HG02981 (cell line): ENCODE data around the gene SDK1.
"Not testable (repeated sequence)": the region's sequence is repeated elsewhere in the genome, so short reads cannot be mapped to it uniquely, and the experiment has no call there.

ENCODE experiments used
- ATAC-seq: cut with Tn5 transposase; IDR thresholded peaks from one replicate; pipeline ENCODE4 v1.9.1; 2021; ENCODE audit warnings: mild to moderate bottlenecking, moderate library complexity; ENCODE audit not compliant: unreplicated experiment

Gene SDK1

DNA sequence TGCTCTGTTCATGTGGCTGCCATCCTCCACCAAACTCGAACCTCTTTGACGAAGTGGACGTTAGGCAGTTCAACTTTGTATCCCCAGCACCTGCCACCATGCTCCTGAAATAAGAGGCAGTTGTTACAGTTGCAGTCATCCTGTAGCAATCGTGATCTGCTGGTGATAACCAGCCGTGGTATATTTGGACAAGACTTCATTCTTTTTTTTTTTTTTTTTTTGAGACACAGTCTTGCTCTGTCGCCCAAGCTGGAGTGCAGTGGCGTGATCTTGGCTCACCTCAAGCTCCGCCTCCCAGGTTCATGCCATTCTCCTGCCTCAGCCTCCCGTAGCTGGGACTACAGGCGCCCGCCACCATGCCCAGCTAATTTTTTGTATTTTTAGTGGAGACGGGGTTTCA lies 640.7 kb downstream of the SDK1 start:
- not testable (repeated sequence) for ATAC-seq

DNA sequence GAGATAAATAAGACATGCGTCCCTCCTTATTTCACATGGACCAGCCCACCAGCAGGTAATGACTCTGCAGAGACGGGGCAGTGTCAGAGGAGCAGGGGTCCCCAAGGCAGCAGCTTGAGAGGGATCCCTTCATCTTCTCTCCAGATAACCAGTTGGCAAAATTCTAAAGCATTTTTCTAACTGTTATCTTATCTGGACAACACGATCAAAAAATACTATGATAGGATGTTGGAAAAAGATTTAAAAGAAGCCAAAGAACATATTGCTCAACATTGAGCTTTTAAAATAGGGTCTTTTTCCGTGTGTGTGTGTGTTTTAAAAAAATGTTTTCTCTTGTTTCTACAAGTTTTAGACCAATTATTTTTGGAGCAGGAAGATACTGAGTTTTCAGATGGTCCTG lies 641.2 kb downstream of the SDK1 start:
- no peak for ATAC-seq

DNA sequence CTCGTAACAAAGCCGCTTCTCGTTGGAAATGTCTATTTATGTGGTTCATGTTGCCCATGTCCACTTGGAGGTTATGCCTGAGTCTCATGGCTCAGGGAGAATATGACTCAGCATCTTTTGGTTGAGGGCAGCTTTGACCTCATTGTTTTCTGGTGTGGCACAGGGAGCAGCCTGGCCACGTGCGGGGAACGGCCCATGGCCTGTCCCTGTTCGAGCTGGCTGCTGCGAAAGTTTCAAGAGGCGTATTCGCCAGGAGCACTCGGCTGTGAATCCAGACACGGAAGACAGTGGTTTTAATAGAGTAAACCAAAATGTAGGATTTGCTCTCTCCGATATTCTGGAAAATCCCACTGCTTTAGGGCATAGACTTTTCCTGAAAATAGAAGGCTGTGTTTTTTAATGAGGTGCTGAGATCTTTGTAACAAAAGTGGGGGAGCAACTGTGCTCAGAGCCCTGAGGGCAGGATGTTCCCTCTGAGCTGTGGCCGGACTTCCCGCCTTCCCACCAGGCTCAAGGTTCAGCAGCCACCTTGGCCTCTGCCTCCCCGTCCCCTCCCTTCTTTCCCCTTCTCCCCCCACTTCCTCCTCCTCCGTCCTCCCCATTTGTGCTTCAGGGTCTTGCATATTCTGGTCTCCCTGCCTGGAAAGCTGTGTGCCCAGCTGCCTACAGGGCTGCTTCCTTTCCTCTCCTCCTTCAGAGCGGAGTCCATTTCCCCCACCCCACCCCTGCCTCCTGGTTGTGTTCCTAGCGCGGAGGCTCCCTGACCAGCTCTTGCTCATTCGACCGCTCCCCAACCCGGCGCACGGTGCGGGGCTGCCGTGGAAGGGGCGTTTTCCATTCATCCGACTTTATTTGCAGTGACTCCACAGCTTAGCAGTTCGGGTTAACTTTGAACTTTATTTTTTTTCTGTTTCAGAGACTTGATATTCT lies 642.0 kb downstream of the SDK1 start:
- no peak for ATAC-seq

DNA sequence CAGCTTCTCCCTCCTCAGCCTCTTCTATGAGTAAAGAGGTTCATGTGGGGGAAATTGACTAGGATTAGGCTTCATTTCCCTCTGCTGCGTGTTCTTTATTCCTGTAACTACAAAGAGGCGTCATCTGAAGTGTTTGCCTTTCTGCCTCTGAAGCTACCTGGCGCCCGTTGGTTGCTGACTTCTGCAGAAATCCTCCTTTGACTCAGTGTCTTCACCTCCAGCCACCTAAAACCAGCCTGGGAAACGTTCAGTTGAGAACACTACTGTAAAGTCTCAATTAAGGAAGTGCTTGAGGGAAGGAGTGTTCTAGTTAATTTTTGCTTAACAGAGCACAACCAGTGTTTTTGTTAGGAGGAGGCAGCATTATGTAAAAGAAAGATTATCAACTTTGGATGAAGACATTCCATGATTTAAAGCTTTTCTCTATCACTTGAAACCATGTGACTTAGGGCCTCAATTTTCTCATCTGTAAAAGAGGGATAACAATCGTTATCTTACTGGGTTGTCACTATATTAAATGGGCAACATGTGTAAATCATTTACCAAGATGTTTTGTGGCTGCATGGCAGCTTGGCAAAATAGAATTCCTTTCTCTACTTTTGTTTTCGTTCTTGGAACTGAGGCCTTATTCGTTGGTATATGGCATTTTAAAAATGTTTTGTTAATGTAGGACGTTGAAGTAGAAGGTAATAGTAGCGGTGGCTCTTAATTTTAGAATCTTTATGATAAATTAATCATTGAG lies 642.9 kb downstream of the SDK1 start:
- no peak for ATAC-seq

DNA sequence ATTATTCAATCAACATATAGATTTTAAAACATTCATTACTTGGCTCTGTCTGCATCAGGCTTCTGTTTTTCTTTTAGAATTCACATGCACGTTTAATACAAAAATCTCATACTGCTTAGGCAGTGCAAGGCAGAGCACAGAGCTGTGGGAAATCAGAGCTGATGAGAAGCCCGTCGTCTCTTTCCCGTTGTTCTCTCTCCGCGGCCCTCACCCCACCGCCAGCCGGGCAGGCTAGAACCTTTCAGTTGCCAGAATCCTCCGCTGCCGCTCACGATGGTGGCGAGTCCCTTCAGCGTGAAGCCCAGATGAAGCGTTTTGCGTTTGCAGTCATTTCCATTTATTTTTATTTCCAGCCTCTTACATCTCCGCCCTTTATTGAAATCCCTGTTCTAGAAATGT lies 648.2 kb downstream of the SDK1 start:
- no peak for ATAC-seq

DNA sequence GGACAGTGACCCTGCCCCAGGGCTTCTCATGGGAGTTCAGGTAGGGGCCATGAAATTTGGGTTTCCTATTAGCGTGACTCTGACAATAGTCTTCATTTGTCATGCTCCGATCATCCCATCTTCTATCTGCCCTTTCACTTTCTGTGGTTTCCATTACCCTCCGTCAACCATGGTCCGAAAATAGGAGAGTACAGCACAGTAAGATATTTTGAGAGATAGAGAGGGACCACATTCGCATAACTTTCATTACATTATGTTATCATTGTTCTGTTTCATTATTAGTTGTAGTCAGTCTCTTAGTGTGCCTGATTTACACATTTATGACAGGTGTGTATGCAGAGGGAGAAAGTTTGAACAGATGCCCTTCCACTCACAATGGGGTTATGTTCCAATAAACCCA lies 649.2 kb downstream of the SDK1 start:
- peak; percentile 72 for ATAC-seq

DNA sequence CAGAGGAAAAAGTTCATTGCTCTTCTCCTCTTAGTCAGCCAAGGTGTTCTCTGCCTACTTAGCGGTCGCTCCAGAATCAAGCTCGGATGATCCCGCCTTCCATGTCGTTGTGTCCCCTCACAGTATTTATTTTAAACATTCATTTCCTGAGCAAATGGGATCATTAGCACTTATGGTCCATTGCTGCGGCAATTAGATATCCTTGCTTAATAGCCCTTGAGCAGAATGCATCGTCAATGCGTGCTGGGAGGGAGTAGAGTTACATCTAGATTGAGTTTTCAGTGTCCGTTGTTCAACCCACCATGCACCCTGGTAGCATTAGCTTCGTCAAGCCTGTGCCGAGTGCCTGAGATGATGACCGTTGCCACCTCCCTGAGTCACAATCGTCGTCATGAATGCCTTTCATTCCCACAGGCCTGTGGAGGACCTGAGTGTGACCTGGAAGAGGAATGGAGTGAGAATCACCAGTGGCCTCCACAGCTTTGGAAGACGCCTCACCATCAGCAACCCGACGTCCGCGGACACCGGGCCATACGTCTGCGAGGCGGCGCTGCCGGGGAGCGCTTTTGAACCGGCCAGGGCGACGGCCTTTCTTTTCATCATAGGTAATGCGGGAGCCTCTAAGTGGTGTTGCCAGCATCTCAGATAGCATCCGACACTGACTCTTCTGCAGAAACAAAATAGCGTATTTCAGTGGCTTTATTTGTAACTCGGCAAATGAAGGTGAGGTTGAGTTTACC lies 650.4 kb downstream of the SDK1 start:
- no peak for ATAC-seq

DNA sequence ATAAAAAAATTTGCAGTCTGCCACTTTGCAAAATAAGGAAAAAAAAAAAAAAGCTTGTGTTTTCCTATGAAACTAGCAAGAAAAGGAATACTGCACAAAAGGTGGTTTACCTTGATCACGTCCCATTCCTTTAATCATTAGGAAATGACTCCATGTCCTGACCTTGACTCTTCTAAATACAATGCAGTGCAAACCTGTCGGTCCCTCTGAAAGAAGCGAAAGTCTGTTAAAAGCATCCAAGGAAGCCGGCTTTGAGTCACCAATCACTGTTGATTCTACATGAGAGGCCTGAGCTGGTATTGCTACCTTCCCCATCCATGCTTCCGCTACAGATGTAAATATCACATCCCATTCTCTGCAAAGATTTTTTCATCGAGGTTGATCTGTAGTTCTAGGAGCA lies 652.1 kb downstream of the SDK1 start:
- no peak for ATAC-seq

DNA sequence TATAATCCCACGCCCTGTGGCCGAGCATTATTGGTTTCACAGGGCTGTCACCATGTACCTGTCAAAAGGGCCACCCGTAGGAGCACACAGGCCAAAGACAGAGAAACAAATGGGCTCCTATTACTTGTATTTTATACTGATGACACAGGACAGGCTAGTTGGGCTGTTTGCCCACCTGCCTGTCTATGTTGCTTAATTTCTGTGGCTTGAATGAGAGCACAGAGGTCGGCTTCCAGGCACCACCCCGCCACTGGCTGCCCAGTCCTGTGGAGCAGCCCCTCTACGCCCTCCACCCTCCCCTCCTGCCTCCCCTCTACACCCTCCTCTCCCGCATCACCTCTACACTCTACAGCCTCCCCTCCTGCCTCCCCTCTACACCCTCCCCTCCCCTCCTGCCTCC lies 652.9 kb downstream of the SDK1 start:
- no peak for ATAC-seq

DNA sequence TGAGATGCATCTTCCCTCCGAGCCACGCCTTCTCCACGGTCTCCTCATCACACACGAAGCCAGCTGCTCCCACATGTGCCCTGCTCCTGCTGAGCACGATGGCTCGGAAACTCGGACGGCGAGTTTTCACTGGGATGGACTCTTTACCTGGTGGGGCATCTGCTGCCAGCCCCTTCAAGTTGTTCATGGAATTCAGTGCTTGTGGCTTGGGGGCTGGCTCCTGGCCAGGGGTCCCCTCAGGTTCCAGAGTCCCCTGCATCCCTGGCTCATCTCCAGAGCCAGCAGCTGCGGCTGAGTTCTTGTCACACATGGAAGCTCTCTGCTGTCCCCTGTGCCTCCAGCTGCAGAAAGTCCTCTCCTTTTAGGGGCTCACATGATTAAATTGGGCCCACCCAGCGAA lies 654.0 kb downstream of the SDK1 start:
- no peak for ATAC-seq

DNA sequence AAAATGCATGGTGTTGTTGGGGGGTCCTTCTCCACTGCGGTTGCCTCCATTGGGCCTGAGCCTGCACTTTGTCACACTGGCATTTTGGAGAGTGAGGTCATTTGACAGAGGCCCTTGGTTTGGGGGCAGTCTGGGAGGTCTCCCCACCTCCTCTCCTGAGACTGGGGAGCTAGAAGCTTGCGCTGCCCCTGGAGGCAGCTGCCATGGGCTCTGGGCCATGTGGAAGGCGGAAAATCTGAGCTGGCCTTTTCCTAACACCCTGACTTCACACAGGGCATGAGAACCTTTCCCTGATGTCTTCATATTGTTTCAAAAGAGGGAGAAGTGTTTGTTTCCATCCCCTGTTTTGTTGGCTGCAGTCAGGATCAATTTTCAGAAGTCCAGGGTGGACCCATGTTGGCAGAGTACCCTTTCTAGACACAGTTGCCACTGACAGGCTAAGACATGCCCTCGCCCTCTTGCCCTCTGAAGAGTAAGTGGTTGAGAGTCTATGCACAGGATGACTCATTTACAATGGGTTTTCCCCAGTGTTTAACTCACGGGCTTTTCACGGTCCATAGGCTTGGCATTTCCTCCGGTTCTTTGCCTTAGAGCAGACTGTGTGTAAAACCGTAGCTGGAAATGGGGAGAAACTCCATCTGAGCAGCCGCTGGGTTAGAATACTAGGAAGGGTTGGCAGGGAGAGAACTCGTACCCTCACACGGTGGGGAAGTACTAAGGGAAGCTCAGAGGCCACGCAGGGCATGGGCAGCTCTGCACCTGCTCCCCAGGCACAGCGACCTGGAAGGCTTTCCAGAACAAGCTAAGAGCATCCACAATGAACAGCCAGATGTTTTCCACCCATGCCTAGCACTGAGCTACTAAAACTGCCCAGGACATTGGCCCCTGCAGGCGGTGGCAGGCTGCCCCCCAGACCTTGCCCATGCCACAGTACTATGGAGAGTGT lies 655.0 kb downstream of the SDK1 start:
- peak; percentile 70 for ATAC-seq

DNA sequence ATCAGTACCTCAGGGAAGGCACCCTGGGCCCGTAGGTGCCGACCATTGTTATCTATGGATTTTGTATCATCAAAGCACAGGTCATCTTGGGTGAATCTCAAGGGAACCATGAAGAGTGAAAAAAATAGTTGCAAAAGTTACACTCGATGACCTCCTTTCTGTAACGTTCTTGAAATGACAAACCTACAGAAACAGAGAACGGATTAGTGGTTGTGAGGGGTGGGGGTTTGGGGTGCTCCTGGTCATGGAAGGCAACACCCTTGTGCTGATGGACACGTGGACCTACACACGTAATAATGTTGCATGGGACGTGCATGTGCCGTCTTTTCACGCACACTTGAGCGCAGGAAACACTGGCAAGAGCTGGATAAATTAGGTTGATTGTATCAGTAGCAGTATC lies 655.9 kb downstream of the SDK1 start:
- ATAC-seq = peak; percentile 55

DNA sequence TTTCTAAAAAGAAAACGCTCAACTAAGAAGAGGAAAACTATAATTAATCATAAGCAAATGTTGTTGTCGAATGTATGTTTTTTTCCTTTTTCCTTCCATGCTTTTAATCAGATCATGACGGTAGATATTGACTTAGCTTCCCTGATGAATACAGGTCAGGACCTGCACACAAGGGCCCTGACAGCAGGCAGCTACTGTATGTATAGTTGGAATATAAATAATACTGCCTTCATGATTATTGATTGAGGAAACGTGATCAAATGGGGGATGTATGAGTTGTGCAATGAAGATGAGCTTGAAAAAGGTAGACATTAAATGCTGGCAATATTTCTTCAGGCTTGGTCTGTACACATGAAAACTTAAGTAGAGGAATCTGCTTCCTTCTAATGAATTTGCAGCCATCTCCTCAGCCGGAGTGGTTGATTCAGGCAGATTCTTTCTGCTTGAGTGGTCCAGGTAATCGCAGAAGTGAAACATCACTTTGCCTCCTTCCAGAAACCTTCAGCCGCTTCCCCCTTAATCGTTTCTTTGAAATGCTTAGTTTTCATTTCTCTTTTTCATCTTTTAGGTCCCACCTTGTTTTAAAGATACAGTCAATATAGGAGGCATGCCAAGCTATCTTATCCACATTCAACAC lies 656.5 kb downstream of the SDK1 start:
- ATAC-seq = peak; percentile 32

DNA sequence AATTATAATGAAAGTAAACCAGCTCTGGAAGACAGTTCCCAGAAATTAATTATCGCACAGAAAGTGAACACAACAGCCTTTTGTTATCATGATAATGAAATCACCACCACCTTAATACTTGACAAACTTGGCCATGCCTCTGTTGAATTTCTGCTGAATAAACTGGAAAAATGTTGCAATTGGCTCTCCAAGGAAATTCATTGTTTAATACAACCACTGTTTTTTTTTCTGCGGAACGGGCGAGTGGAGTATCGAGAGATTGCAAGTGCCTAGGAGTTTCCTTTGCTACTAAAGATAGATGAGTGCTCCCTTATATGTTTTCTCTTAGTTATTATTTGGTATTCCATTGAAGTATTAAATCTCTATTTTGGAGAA lies 657.0 kb downstream of the SDK1 start:
- no peak for ATAC-seq

DNA sequence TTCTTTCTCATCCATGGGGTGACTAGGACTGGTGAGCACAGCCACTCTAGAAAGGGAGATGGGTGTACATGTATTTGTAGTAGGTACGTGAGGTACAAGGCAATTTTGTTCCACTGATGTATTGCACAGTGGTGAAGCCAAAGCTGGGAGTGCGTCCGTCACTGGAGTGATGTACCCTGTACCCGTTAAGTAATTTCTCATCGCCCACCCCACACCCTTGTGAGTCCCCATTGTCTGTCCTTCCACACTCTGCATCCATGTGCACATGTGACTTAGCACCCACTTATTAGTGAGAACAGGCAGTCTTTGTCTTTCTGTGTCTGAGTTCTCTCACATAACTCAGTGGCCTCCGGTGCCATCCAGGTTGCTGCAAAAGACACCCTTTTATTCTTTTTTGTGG lies 658.3 kb downstream of the SDK1 start:
- ATAC-seq = no peak

DNA sequence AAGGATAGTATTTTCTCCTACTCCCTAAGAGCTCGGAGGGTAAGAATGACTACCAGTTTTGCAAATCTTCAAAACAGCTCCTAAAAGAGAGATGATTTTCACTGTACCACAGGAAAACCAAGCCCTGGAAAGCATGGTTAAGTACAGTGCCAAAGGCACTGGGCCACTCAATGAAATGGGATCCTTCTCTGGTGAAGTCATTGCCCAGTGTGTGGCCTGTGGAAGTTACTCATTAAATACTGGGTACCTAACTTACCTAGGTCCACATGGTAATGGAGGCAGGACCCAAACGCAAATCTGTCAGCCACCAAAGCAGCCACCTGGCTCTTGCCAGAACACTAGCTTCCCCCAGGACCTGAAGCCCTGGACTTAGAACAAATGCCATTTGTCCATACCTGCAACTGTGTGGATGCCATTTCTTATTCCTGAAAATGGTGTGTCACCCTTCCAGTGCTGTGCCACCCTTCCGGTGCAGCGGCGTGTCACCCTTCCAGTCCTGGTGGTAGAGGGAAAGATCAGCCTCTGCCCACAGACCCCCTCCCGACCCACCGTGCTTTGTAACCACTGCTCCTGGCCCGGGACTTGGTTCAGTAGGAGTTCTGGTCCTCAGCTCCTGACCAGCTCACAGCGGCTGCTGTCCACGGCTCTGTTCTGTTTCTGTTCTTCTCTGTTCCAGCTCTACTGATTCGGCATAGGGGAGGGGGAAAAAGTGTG lies 659.2 kb downstream of the SDK1 start:
- ATAC-seq = no peak

DNA sequence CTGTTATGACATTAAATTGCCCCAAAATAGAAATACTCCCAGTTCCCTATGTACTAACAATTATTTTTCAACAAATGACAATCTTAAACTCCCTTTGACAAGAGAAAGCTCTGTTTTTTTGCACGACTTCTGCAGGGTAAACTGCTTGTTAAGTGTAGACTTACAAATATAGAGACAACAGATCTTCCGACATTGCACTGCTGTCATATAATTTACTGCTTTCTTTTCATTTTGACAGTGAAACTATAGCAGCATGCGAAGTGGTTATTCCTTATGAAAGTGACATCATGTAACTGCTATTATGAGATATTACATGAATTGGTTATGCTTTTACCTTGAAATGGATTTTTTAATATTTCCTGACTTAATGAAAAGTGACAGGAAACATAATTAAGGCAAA lies 659.9 kb downstream of the SDK1 start:
- no peak for ATAC-seq

DNA sequence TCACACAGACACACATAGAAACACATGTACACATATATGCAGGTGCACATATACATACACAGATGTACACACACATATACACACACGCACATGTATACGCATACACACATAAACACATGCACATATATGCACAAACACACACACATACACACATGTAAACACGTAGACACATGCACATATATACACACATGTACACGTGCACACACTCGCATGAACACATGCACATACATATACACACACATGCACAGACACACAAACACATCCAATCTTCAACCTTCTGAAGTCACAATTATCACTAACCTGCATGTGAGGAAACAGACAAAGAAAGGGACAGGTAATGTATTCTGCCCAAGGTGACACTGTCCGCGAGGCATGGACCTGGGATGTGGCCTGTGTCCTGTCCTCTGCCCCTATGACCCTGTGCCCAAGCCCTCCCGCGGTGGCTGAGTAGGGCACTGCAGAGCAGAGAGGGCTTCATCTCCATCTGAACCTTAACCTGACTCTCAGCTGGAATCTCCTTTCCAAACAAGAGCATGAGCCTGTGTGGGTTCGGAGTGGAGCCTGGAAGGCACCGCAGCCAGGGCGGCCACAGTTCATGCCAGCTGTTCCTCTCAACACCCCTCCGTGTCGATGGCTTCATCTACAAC lies 660.9 kb downstream of the SDK1 start:
- no peak for ATAC-seq

DNA sequence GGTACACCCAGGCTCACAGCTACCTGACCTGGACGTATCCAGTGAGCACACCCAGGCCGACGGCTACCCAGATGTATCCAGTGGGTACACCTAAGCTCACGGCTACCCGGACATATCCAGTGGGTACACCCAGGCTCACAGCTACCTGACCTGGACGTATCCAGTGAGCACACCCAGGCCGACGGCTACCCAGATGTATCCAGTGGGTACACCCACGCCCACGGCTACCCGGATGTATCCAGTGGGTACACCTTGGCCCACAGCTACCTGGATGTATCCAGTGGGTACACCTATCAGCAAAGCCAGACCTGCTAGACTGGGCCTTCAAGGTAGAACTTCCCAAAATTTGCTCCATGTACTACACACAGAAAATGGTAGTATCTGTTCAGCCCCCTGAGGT lies 662.7 kb downstream of the SDK1 start:
- ATAC-seq = not testable (repeated sequence)
